GM18907 (cell line): Measurements from ENCODE around the gene SLC25A1.
"Not testable (repeated sequence)": the region's sequence is repeated elsewhere in the genome, so short reads cannot be mapped to it uniquely, and the experiment has no call there.

Experiments used
- ATAC-seq: cut with Tn5 transposase; IDR thresholded peaks from one replicate; pipeline ENCODE4 v1.9.1; 2021; ENCODE audit warnings: mild to moderate bottlenecking, moderate library complexity; ENCODE audit not compliant: unreplicated experiment

SLC25A1 gene

GRCh38 chr22:19206287-19206686 lies 27.8 kb upstream of the SLC25A1 start:
- no peak for ATAC-seq

GRCh38 chr22:19204640-19205039 lies 26.1 kb upstream of the SLC25A1 start:
- no peak for ATAC-seq

- ATAC-seq: no peak
Measured at GRCh38 chr22:19203834-19204233, 25.3 kb upstream of the SLC25A1 start.

- ATAC-seq: not testable (repeated sequence)
Measured at GRCh38 chr22:19202799-19203186, 24.3 kb upstream of the SLC25A1 start.

GRCh38 chr22:19201869-19202798 lies 23.6 kb upstream of the SLC25A1 start:
- no peak for ATAC-seq

- no peak for ATAC-seq
Measured at GRCh38 chr22:19201130-19201868, 22.8 kb upstream of the SLC25A1 start.

- ATAC-seq: no peak
Measured at GRCh38 chr22:19199479-19199878, 20.9 kb upstream of the SLC25A1 start.

GRCh38 chr22:19197997-19198865 lies 19.7 kb upstream of the SLC25A1 start:
- ATAC-seq: no peak

GRCh38 chr22:19196841-19197612 lies 18.5 kb upstream of the SLC25A1 start:
- ATAC-seq: no peak

- ATAC-seq: no peak
Measured at GRCh38 chr22:19195796-19196731, 17.5 kb upstream of the SLC25A1 start.

GRCh38 chr22:19194766-19195536 lies 16.4 kb upstream of the SLC25A1 start:
- ATAC-seq: no peak

- no peak for ATAC-seq
Measured at GRCh38 chr22:19193879-19194278, 15.3 kb upstream of the SLC25A1 start.

GRCh38 chr22:19187716-19188563 lies 9.4 kb upstream of the SLC25A1 start:
- ATAC-seq: no peak

GRCh38 chr22:19184276-19184997 lies 5.9 kb upstream of the SLC25A1 start:
- ATAC-seq: no peak

GRCh38 chr22:19183216-19183615 lies 4.7 kb upstream of the SLC25A1 start:
- ATAC-seq: no peak

GRCh38 chr22:19182472-19183157 lies 4.1 kb upstream of the SLC25A1 start:
- ATAC-seq: no peak
